Middle frontal gyrus (tissue), 1 donor: ENCODE results near the gene CNTNAP5.

ENCODE experiments used
- DNase-seq: peaks from one replicate; pipeline ENCODE4 v3.0.0-alpha.2; 2015; ENCODE audit warnings: low spot score; ENCODE audit errors: extremely low spot score

The CNTNAP5 gene

GRCh38 chr2:124151691-124152090 is 126.6 kb downstream of the CNTNAP5 start:
- DNase-seq: no peak

DNA sequence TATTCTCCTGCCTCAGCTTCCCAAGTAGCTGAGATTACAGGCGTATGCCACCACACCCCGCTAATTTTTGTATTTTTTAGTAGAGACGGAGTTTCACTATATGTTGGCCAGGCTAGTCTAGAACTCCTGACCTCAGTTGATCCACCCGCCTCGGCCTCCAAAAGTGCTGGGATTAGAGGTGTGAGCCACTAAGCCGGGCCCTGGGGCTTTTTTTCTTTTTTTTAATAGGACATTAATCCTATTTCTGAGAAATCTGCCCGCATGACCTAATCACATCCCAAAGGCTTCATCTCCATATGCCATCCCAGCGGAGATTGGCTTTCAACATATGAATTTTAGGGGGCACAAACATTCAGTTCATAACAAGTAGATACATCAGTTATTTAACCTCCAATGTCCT is 128.6 kb downstream of the CNTNAP5 start:
- no peak for DNase-seq

DNA sequence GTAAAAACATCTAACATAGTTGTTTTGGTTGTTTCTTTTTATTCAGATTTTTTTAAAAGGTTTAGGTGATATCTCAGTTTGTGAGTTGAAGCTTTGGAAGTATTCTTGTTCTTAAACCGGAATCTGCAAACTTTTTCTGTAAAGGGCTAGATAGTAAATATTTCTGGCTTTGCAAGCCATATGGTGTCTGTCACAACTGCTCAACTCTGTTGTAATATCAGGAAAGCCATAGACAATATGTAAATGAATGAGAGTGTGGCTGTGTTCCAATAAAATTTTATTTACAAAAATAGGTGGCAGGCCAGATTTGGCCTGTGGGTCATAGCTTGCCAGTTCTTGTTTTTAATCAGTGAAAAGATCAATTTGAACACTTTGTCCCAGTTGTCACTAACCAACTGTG is 134.1 kb downstream of the CNTNAP5 start:
- DNase-seq: no peak

- DNase-seq: no peak
These were observed 136.5 kb downstream of the CNTNAP5 start for GRCh38 chr2:124161542-124161941.

- no peak for DNase-seq
These were observed 137.2 kb downstream of the CNTNAP5 start for GRCh38 chr2:124162256-124162655.

DNA sequence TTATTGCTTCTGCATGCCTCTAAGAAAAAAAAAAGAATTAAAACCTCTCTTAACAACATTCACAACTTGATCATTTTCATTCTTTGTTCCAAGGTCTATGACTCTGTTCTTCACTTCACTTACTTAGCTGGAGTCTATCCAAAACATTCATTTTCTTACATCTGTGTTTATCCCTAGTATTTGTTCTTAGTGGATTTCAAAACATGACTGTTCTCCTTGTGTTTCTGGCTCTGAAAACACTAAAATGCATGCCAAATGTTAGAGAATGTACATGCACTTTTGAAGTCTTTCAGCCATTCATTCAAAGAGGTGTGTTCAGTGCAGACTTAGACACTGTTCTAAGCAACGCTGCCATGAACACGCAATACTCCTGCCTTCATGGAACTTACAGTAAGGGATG is 138.8 kb downstream of the CNTNAP5 start:
- DNase-seq: no peak

GRCh38 chr2:124165698-124166097 is 140.6 kb downstream of the CNTNAP5 start:
- DNase-seq: no peak

GRCh38 chr2:124171472-124172063 is 146.5 kb downstream of the CNTNAP5 start:
- no peak for DNase-seq

- DNase-seq: no peak
These were observed 153.6 kb downstream of the CNTNAP5 start for GRCh38 chr2:124178719-124179118.

DNA sequence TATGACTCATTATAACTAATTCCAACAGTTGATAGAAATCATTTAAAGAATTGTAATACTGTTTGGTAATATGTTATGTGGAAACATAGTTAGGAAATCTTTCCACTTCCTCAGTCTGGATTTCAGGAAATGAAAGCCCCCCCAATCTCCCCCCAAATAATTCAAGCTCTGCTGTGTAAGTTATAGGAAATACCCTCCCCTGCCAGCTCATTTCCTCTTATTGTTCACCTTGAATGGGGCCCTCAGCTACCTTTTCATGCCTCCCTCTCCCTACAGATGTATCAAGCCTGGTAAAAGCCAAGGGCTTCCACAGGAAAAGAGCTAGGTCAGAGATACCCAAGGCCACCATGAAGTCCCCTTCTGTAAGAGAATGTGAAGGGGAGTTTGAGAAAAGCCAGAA is 155.5 kb downstream of the CNTNAP5 start:
- DNase-seq: no peak

GRCh38 chr2:124186801-124187200 is 161.7 kb downstream of the CNTNAP5 start:
- DNase-seq: no peak

DNA sequence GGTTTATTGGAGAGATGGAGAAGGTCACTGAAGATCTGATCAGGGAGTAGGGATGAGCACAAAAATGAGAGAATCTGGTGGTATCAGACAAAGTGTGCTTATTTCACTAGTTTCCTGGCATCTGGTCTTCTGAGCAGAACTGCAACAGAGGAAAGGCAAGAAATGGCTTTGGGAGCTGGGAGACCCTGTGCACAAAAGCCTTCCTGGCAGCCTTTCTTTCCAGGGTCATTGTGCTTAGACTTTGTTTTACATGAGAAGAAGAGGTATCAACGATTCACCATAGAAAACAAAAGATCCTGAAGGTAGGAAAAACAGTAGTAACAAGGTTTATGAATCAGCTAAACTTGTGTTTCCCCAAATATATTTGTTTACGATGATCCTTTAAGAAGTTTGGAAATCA is 162.9 kb downstream of the CNTNAP5 start:
- DNase-seq: no peak

DNA sequence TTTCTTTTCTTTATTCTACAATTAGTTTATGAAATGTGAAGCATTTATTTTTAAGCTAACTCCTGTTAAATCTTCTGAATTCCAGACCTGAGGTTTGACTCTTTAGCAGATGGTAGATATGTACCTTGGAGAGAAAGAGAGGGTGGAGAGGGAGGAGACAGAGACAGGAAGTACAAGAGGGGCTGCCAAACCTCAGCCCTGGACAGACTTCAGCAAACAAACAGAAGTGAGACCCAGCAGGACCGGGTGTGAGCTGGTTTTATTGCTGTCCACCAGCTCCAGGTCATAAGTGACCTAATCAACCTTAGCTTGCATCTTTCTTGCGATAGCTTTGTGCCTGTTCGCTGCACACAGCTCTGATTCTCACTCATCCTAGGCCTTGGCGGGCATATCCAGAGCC is 168.6 kb downstream of the CNTNAP5 start:
- no peak for DNase-seq

GRCh38 chr2:124201713-124202112 is 176.6 kb downstream of the CNTNAP5 start:
- no peak for DNase-seq

DNA sequence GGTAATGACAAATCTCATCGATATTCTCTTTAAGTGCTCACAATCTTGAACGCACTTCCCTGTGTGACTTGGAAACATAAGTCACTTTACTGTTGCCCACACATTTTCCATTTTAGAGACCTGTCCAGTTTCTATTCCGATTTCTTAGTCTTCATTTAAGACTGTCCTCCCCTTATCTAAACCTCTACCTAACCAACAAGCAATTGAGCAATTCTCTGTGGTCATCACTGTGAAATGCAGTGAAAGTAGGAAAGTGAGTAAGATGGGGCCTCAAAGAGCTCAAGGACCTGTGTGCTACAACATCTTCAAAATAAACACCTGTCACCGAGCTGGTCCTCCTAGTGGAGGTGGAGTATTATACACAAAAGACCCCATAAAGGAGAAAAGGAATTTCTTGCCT is 184.4 kb downstream of the CNTNAP5 start:
- DNase-seq: no peak

DNA sequence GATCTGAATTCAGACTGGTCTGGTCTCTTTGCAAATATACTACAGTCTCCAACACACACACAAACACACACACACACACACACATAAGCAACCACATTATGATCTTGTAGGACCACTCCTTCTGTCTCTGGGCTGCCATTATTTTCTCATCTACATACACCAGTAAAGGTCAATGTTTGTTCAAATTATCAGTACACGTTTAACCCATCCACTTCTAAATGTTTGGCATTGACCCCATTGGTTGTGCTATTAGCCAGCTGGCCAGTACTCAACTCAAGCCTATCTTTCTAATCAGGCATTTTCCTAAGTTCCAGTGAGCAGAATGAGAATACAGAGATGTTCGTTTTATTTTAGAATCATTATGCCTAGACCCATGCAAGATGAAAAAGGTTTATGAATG is 186.4 kb downstream of the CNTNAP5 start:
- DNase-seq: no peak

- DNase-seq: no peak
These were observed 189.0 kb downstream of the CNTNAP5 start for GRCh38 chr2:124213977-124214587.

- DNase-seq: no peak
These were observed 221.1 kb downstream of the CNTNAP5 start for GRCh38 chr2:124246170-124246569.

DNA sequence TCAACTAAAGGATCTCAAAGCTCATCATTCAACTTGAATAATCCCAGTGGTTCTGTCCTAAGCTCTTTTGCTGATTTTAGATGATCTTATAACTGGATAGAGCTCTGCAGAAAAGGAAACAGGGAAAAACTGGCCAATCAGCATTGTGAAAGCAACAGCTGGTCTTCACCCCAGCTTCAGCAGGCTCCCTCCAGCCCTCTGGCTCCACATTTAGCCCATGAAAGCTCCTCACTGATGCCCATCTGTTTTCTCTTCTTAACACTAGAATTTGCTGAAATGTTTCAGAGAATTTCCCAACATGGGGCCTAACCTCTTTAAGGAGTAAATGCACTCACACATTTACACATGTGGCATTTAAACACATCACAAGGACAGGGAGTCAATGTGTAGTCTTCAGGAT is 223.3 kb downstream of the CNTNAP5 start:
- no peak for DNase-seq

GRCh38 chr2:124250433-124250832 is 225.3 kb downstream of the CNTNAP5 start:
- DNase-seq: no peak

DNA sequence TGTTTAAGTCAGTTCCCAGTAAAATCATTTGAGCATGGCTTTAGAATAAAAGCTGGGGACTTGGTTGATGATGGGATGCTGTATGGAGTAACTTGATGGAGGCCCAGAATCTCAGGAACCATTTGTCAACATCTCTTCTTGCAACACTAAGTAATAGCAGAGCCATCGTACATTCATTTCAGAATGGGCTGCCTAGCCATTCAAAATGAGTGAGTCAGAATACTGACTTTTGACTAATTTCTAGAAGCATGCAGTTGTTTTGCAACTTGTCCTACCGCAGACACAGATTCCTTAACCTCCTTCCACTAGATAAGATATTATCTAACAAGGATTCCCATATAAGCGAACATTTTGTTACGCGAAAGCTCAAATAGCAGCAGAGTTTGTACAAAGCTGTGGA is 229.5 kb downstream of the CNTNAP5 start:
- no peak for DNase-seq

DNA sequence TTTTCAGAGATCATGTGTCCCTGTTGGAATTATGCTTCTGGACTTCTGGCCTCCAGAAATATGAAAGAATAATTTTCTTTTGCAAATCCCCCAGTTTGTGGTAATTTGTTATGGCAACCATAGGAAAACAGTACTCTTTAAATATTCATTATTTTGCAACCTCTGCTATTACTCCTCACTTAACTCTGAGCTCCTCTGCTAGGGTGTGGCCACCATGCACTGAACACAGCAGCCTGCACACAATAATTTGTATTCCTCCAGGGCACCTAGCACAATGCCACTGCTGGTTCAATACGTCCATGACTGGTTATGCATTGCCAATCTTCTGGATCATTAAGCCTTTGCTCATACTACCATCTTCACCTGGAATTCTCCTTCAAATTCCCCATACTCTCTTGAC is 232.0 kb downstream of the CNTNAP5 start:
- no peak for DNase-seq

DNA sequence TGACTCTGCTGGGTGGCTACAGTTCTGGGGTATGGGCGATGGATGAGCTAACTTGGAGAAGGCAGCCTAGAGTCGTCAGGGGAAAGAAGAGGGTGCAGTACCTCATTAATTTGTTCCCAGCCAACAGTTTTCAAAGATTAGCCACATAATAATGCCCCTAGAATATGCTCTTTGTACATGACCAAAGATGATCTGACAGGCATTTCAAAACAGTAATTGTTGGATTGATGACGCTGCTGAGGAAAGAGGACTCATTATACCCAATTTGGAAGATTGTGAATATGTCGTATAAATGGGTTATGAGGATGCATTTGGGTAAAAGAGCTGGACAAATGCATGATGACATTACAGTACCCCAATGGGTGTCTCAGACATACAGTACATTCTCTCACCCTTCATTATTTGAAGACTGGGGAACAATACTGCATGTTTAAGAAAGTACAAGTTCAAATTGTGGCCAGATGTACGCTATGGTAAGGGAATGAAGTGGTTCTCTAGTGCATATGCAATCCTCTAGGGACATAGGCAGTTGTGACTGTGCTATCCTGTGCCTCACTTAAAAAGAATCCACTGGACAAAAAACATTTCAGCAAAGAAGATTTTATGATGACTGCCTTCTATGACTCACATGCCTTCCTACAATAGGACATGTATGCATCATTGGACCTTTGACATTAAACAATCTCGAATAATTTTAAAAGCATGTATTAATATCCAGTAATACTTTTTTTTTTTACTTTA is 233.2 kb downstream of the CNTNAP5 start:
- DNase-seq: no peak
